Liver (tissue), 3 donors: ENCODE results near the gene TRIM9.

Experiments used
- FOXA2 ChIP-seq: IDR thresholded peaks from 2 replicates; pipeline ENCODE4 v1.6.1; 2016; ENCODE audit warnings: antibody characterized with exemption
- GABPA ChIP-seq, 2 donors: IDR thresholded peaks in 1 of 2; conservative IDR thresholded peaks in 1 of 2; 2 replicates each; pipeline ENCODE4 v1.6.1; 2016; ENCODE audit warnings: antibody characterized with exemption in 2 of 2, mild to moderate bottlenecking in 1 of 2, moderate library complexity in 1 of 2
- RAD21 ChIP-seq, 2 donors: IDR thresholded peaks; 2 replicates each; pipeline ENCODE4 v1.6.1; 2016; ENCODE audit warnings: antibody characterized with exemption in 2 of 2, mild to moderate bottlenecking in 2 of 2
- RXRA ChIP-seq, 2 donors: IDR thresholded peaks; 2 replicates each; pipeline ENCODE4 v1.6.1; 2017 to 2018; ENCODE audit warnings: antibody characterized with exemption in 2 of 2, mild to moderate bottlenecking in 1 of 2
- SP1 ChIP-seq: IDR thresholded peaks from 2 replicates; pipeline ENCODE4 v1.6.1; 2018; ENCODE audit warnings: antibody characterized with exemption, mild to moderate bottlenecking
- TAF1 ChIP-seq: conservative IDR thresholded peaks from 2 replicates; pipeline ENCODE4 v1.6.1; 2016; ENCODE audit warnings: antibody characterized with exemption, mild to moderate bottlenecking
- YY1 ChIP-seq: IDR thresholded peaks from 2 replicates; pipeline ENCODE4 v1.6.1; 2016; ENCODE audit warnings: antibody characterized with exemption, mild to moderate bottlenecking
- TF ChIP-seq, protein P1 (sequence below): fragments of 150-350 bp; IDR thresholded peaks from 2 replicates; pipeline ENCODE4 v1.5.1; 2017; ENCODE audit warnings: improper control_type of control experiment, low read depth, low read length; ENCODE audit not compliant: missing input control
- TF ChIP-seq, protein P2 (sequence below): IDR thresholded peaks from 2 replicates; pipeline ENCODE4 v1.6.1; 2016; ENCODE audit warnings: antibody characterized with exemption, mild to moderate bottlenecking
- TF ChIP-seq, protein P3 (sequence below): IDR thresholded peaks from 2 replicates; pipeline ENCODE4 v1.6.1; 2016; ENCODE audit warnings: antibody characterized with exemption
- TF ChIP-seq, protein P4 (sequence below): IDR thresholded peaks from 2 replicates; pipeline ENCODE4 v1.6.1; 2016; ENCODE audit warnings: antibody characterized with exemption
- donor health status: healthy.
- donor health status: healthy.

DNA sequence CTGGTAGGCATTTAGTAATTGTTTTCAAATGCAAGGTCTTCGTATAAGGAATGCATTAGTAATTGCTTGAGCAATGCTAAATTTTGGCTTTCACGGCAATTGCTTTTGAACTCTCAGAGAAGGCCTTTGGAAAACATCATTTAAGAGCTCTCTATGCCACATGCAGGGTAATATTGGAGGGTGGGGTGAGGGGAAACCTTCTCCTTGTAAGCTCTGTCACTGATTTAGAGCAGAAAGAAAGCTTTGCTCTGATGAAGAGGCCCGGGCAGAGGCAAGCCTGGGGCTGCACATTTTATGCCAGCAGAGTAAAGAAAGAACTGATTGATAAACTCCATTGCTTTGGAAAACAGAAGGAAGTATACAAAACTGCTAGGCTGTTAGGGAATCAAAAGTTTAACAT, 70.9 kb downstream of the TRIM9 start:
- TF ChIP-seq RAD21 (IDR thresholded peaks at IDR 0.05) (no peak), RXRA (IDR thresholded peaks at IDR 0.05) (no peak), SP1 (no peak), TAF1 (no peak), FOXA2 (no peak), YY1 (no peak), GABPA (IDR thresholded peaks at IDR 0.05 in 1 of 2, conservative IDR thresholded peaks at IDR 0.05 in 1 of 2) (no peak)
- TF ChIP-seq, protein P1, sequence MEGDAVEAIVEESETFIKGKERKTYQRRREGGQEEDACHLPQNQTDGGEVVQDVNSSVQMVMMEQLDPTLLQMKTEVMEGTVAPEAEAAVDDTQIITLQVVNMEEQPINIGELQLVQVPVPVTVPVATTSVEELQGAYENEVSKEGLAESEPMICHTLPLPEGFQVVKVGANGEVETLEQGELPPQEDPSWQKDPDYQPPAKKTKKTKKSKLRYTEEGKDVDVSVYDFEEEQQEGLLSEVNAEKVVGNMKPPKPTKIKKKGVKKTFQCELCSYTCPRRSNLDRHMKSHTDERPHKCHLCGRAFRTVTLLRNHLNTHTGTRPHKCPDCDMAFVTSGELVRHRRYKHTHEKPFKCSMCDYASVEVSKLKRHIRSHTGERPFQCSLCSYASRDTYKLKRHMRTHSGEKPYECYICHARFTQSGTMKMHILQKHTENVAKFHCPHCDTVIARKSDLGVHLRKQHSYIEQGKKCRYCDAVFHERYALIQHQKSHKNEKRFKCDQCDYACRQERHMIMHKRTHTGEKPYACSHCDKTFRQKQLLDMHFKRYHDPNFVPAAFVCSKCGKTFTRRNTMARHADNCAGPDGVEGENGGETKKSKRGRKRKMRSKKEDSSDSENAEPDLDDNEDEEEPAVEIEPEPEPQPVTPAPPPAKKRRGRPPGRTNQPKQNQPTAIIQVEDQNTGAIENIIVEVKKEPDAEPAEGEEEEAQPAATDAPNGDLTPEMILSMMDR = no peak
- TF ChIP-seq, protein P2, sequence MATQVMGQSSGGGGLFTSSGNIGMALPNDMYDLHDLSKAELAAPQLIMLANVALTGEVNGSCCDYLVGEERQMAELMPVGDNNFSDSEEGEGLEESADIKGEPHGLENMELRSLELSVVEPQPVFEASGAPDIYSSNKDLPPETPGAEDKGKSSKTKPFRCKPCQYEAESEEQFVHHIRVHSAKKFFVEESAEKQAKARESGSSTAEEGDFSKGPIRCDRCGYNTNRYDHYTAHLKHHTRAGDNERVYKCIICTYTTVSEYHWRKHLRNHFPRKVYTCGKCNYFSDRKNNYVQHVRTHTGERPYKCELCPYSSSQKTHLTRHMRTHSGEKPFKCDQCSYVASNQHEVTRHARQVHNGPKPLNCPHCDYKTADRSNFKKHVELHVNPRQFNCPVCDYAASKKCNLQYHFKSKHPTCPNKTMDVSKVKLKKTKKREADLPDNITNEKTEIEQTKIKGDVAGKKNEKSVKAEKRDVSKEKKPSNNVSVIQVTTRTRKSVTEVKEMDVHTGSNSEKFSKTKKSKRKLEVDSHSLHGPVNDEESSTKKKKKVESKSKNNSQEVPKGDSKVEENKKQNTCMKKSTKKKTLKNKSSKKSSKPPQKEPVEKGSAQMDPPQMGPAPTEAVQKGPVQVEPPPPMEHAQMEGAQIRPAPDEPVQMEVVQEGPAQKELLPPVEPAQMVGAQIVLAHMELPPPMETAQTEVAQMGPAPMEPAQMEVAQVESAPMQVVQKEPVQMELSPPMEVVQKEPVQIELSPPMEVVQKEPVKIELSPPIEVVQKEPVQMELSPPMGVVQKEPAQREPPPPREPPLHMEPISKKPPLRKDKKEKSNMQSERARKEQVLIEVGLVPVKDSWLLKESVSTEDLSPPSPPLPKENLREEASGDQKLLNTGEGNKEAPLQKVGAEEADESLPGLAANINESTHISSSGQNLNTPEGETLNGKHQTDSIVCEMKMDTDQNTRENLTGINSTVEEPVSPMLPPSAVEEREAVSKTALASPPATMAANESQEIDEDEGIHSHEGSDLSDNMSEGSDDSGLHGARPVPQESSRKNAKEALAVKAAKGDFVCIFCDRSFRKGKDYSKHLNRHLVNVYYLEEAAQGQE = no peak
- TF ChIP-seq, protein P3, sequence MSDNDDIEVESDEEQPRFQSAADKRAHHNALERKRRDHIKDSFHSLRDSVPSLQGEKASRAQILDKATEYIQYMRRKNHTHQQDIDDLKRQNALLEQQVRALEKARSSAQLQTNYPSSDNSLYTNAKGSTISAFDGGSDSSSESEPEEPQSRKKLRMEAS = no peak
- TF ChIP-seq, protein P4, sequence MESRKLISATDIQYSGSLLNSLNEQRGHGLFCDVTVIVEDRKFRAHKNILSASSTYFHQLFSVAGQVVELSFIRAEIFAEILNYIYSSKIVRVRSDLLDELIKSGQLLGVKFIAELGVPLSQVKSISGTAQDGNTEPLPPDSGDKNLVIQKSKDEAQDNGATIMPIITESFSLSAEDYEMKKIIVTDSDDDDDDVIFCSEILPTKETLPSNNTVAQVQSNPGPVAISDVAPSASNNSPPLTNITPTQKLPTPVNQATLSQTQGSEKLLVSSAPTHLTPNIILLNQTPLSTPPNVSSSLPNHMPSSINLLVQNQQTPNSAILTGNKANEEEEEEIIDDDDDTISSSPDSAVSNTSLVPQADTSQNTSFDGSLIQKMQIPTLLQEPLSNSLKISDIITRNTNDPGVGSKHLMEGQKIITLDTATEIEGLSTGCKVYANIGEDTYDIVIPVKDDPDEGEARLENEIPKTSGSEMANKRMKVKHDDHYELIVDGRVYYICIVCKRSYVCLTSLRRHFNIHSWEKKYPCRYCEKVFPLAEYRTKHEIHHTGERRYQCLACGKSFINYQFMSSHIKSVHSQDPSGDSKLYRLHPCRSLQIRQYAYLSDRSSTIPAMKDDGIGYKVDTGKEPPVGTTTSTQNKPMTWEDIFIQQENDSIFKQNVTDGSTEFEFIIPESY = no peak
